HEK293 (cell line): Measurements from ENCODE around the gene ALOX12B.

Experiments
- REST ChIP-seq: fragments of 450-650 bp; formaldehyde crosslinking; IDR thresholded peaks from 2 replicates; pipeline ENCODE4 v1.5.1; 2016; ENCODE audit warnings: missing biosample characterization, missing genetic modification characterization
- ZNF785 ChIP-seq: fragments of 450-650 bp; formaldehyde crosslinking; IDR thresholded peaks from 2 replicates; pipeline ENCODE4 v1.5.1; 2016; ENCODE audit warnings: missing biosample characterization, missing genetic modification characterization
- TF ChIP-seq, protein P1 (sequence below): fragments of 450-650 bp; formaldehyde crosslinking; IDR thresholded peaks from 2 replicates; pipeline ENCODE4 v1.5.1; 2016; ENCODE audit warnings: missing biosample characterization, missing genetic modification characterization

- TF ChIP-seq, protein P1, sequence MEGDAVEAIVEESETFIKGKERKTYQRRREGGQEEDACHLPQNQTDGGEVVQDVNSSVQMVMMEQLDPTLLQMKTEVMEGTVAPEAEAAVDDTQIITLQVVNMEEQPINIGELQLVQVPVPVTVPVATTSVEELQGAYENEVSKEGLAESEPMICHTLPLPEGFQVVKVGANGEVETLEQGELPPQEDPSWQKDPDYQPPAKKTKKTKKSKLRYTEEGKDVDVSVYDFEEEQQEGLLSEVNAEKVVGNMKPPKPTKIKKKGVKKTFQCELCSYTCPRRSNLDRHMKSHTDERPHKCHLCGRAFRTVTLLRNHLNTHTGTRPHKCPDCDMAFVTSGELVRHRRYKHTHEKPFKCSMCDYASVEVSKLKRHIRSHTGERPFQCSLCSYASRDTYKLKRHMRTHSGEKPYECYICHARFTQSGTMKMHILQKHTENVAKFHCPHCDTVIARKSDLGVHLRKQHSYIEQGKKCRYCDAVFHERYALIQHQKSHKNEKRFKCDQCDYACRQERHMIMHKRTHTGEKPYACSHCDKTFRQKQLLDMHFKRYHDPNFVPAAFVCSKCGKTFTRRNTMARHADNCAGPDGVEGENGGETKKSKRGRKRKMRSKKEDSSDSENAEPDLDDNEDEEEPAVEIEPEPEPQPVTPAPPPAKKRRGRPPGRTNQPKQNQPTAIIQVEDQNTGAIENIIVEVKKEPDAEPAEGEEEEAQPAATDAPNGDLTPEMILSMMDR (tag by site-specific recombination), result peak; percentile 99
- 0 out of 2 replicates have a peak, but pooled peaks have one; percentile 26 for TF ChIP-seq REST
- no peak for TF ChIP-seq ZNF785 (tag by site-specific recombination)
Measured at GRCh38 chr17:8079291-8080207, 8.0 kb downstream of the ALOX12B start.
